HFFc6 (cell line): ENCODE measurements around the gene OR2AP1. TPM values are rescaled to one million over a fixed set of nuclear protein-coding genes. Genes with fewer than 3 reads are reported as not detected.
A peak's percentile ranks its signal among the peaks of the same experiment; 100 is the strongest.

Experiments used
- DNase-seq: peaks from one replicate; pipeline ENCODE4 v3.0.0-alpha.2; 2018
- H3K27ac Mint-ChIP-seq: 2 replicates; pipeline ENCODE4 v1.8.0; 2020; ENCODE audit warnings: mild to moderate bottlenecking, mixed read lengths
- H3K27me3 Mint-ChIP-seq: 2 replicates; pipeline ENCODE4 v1.8.0; 2021; ENCODE audit warnings: mild to moderate bottlenecking, moderate library complexity, mixed read lengths; ENCODE audit not compliant: insufficient read depth
- H3K36me3 Mint-ChIP-seq: 2 replicates; pipeline ENCODE4 v1.8.0; 2021; ENCODE audit warnings: low read depth, mixed read lengths
- H3K4me1 Mint-ChIP-seq: 2 replicates; pipeline ENCODE4 v1.8.0; 2020; ENCODE audit warnings: low read depth, mixed read lengths
- H3K4me3 Mint-ChIP-seq: 2 replicates; pipeline ENCODE4 v1.8.0; 2020; ENCODE audit warnings: mild to moderate bottlenecking, moderate library complexity, mixed read lengths
- H3K9me3 Mint-ChIP-seq: 2 replicates; pipeline ENCODE4 v1.8.0; 2020; ENCODE audit warnings: mild to moderate bottlenecking, mixed read lengths
- CTCF ChIP-seq: fragments of 200-600 bp; sonication (generic); IDR thresholded peaks from 2 replicates; pipeline ENCODE4 v1.5.0; 2021; ENCODE audit warnings: antibody characterized with exemption, mild to moderate bottlenecking
- total RNA-seq, 6 experiments: library from RNA; stranded (reverse); fragmentation: NEBNext Ultra II Directional; extraction: Animal tissue kit (Norgen Biotek cat#: 25700); gene quantifications; 2 replicates in 1 of 6; 3 replicates in 5 of 6; pipeline ENCODE4 v1.2.3, GENCODE V29; 2021

OR2AP1 gene
- total RNA-seq, 6 experiments from 2014 or later, result not detected

DNA sequence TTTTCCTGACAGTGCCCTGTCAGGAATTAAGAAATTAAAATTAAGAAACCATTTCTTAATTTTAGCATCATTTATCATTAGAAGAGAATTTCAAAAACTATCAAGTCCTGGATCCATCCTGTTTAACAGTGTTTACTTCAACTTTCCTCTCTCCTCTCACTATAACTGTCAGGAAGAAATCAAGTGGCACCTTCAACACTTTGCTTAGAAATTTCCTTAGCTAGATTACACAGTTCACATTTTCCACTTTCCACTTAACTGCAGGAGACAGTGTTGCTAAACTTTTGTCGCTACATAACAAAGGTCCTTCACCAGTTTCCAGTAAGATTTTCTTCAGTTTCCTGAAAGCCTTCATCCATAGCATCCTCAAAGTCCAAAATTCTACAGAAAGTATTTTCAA, 42.5 kb downstream of the OR2AP1 start:
- H3K27ac Mint-ChIP-seq, result no peak overlapping the region
- H3K4me1 Mint-ChIP-seq, result peaks cover 3% of the 10 kb centered on the region
- H3K36me3 Mint-ChIP-seq, result no peaks in the 10 kb centered on the region
- no peak for DNase-seq
- TF ChIP-seq CTCF, result no peak
- peaks cover 7% of the 10 kb centered on the region; the same call in 1 of the 2 replicates for H3K27me3 Mint-ChIP-seq
- H3K9me3 Mint-ChIP-seq, result no peaks in the 10 kb centered on the region; the same call in 1 of the 2 replicates
- H3K4me3 Mint-ChIP-seq, result no peak overlapping the region

DNA sequence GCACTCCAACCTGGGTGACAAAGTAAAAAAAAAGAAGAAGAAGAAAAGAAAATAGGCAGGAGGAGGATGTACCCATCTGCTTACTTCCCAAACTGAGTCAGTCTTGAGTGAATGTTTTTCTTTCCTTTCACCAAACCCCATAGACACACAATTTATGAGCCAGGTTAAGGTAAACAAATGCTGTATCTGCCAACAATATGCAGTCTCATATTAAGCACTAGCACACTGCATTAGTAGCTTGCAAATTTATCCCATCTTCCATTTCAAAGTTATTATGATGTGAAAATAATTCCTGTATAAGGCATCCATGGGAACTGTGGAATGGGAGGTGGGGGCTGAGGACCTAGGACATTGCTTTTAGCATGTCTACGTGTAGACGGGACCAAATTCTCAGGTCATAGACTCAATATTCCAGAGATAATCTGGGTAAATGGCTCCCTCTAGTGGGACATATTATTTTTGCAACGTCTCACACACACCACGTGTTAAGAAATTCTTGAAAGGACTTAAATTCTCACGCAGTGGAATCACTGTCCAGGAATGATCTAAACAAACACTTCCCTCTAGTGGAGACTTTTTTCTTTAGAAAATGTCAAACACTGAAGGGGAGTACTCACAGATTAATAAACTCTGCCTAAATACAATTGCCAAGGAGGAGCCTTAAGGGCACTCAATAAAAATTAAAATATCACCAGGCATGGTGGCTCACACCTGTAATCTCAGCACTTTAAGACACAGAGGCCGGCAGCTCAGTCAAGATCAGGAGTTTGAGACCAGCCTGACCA, 47.3 kb downstream of the OR2AP1 start:
- Mint-ChIP-seq H3K9me3 (no peaks in the 10 kb centered on the region; the same call in 1 of the 2 replicates), H3K4me1 (peaks cover 10% of the 10 kb centered on the region), H3K4me3 (no peak overlapping the region), H3K27me3 (peaks cover 14% of the 10 kb centered on the region), H3K27ac (no peak overlapping the region), H3K36me3 (no peaks in the 10 kb centered on the region)
- DNase-seq, result peak; percentile 92
- peak; percentile 99 for TF ChIP-seq CTCF

- no peak for TF ChIP-seq CTCF
- Mint-ChIP-seq H3K9me3 (no peaks in the 10 kb centered on the region), H3K36me3 (no peaks in the 10 kb centered on the region), H3K27ac (no peak overlapping the region), H3K27me3 (peaks cover 22% of the 10 kb centered on the region), H3K4me3 (no peak overlapping the region), H3K4me1 (peaks cover 10% of the 10 kb centered on the region)
- no peak for DNase-seq
These were observed 51.8 kb downstream of the OR2AP1 start for GRCh38 chr12:55624056-55624455.

Other genes with a start within 250 kb of the OR2AP1 start
- gene OR6C3, start 241.7 kb upstream of the OR2AP1 start, total RNA-seq, result not detected
- not detected for gene OR6C75, start 209.5 kb upstream of the OR2AP1 start, total RNA-seq
- gene OR6C65, start 171.9 kb upstream of the OR2AP1 start, total RNA-seq, result not detected
- gene OR6C76, start 146.2 kb upstream of the OR2AP1 start, total RNA-seq, result not detected
- gene OR6C2, start 128.4 kb upstream of the OR2AP1 start, total RNA-seq, result not detected
- not detected for gene OR6C70, start 102.3 kb upstream of the OR2AP1 start, total RNA-seq
- not detected for gene OR6C68, start 80.1 kb upstream of the OR2AP1 start, total RNA-seq
- gene OR6C4, start 22.9 kb upstream of the OR2AP1 start, total RNA-seq, result not detected
- gene OR10P1, start 64.4 kb downstream of the OR2AP1 start, total RNA-seq, result not detected
- 1 to 10 TPM in 4 of 6 experiments, under 1 TPM in 2; 0.95 to 2.3 (median 1.2) TPM for gene ITGA7, start 135.4 kb downstream of the OR2AP1 start, total RNA-seq
- 100 to 1,000 TPM in 4 of 6 experiments, 10 to 100 TPM in 2; 87.4 to 113 (median 104) TPM for gene BLOC1S1, start 143.6 kb downstream of the OR2AP1 start, total RNA-seq
- gene RDH5, start 147.9 kb downstream of the OR2AP1 start, total RNA-seq, result 10 to 100 TPM in 2 of 6 experiments, 1 to 10 TPM in 4; 6.6 to 13.2 (median 7.8) TPM
- 1,000 to 10,000 TPM; 1,860 to 2,483 (median 2,072) TPM for gene CD63, start 156.5 kb downstream of the OR2AP1 start, total RNA-seq
- gene GDF11, start 170.7 kb downstream of the OR2AP1 start, total RNA-seq, result 10 to 100 TPM; 15.8 to 25.9 (median 16.9) TPM
- 10 to 100 TPM; 68.9 to 85.5 (median 78.4) TPM for gene SARNP, start 245.3 kb downstream of the OR2AP1 start, total RNA-seq
- 100 to 1,000 TPM in 1 of 6 experiments, 10 to 100 TPM in 5; 79.9 to 100 (median 90.1) TPM for gene ORMDL2, start 245.6 kb downstream of the OR2AP1 start, total RNA-seq